CD4-positive, alpha-beta memory T cell (primary cell): ENCODE data around the gene KCNJ9. TPM values are rescaled to one million over a fixed set of nuclear protein-coding genes. Genes with fewer than 3 reads are reported as not detected.

Experiments
- CTCF ChIA-PET: fragments of 350-600 bp; sonication (Branson Sonifier 250); formaldehyde crosslinking; loops from one replicate; lab custom pipeline; 2021; ENCODE audit warnings: inconsistent platforms; ENCODE audit not compliant: partially characterized antibody; lab: Charles Lee
- POLR2A ChIA-PET: fragments of 350-600 bp; sonication (Branson Sonifier 250); formaldehyde crosslinking; loops from one replicate; lab custom pipeline; 2021; ENCODE audit not compliant: partially characterized antibody; lab: Charles Lee
- DNase-seq, 5 donors: peaks; one replicate each; pipeline versions ENCODE4 v3.0.0 to v3.0.0-alpha.2; 2020 to 2022; ENCODE audit warnings: mixed read lengths in 1 of 5
- H3K27ac ChIP-seq: one replicate; pipeline ENCODE4 v1.7.0; 2013; ENCODE audit warnings: low read depth, low read length
- H3K27me3 ChIP-seq: 2 replicates; pipeline ENCODE4 v1.7.0; 2013; ENCODE audit warnings: mild to moderate bottlenecking, low read length, moderate library complexity; ENCODE audit not compliant: insufficient read depth
- H3K36me3 ChIP-seq: 2 replicates; pipeline ENCODE4 v1.7.0; 2013; ENCODE audit warnings: mild to moderate bottlenecking, low read length, moderate library complexity; ENCODE audit not compliant: insufficient read depth
- H3K4me1 ChIP-seq: 2 replicates; pipeline ENCODE4 v1.7.0; 2013; ENCODE audit warnings: mild to moderate bottlenecking, low read length, moderate library complexity; ENCODE audit not compliant: insufficient read depth
- H3K4me3 ChIP-seq, 2 donors: one replicate each; pipeline ENCODE4 v1.7.0; 2013; ENCODE audit warnings: low read length in 2 of 2, mild to moderate bottlenecking in 1 of 2
- H3K9me3 ChIP-seq, 2 donors: one replicate each; pipeline ENCODE4 v1.7.0; 2013; ENCODE audit warnings: low read length in 2 of 2, control low read depth in 1 of 2; ENCODE audit not compliant: control insufficient read depth in 1 of 2
- H3K27ac Mint-ChIP-seq, 7 donors: one replicate each; pipeline ENCODE4 v1.8.0; 2020 to 2021; ENCODE audit warnings: mixed read lengths in 7 of 7, mild to moderate bottlenecking in 6 of 7, inconsistent platforms in 3 of 7, moderate library complexity in 3 of 7
- H3K27me3 Mint-ChIP-seq, 2 donors: one replicate each; pipeline ENCODE4 v1.8.0; 2020 to 2021; ENCODE audit warnings: mixed read lengths in 2 of 2
- H3K36me3 Mint-ChIP-seq, 2 donors: one replicate each; pipeline ENCODE4 v1.8.0; 2020 to 2021; ENCODE audit warnings: mixed read lengths in 2 of 2, inconsistent platforms in 1 of 2, mild to moderate bottlenecking in 1 of 2
- H3K4me1 Mint-ChIP-seq, 4 donors: one replicate each; pipeline ENCODE4 v1.8.0; 2020 to 2021; ENCODE audit warnings: mixed read lengths in 4 of 4, mild to moderate bottlenecking in 1 of 4
- H3K4me3 Mint-ChIP-seq, 8 donors: one replicate each; pipeline ENCODE4 v1.8.0; 2020 to 2021; ENCODE audit warnings: mixed read lengths in 8 of 8, mild to moderate bottlenecking in 7 of 8, moderate library complexity in 6 of 8, inconsistent platforms in 3 of 8
- H3K9me3 Mint-ChIP-seq, 8 donors: one replicate each; pipeline ENCODE4 v1.8.0; 2020 to 2021; ENCODE audit warnings: mixed read lengths in 8 of 8, mild to moderate bottlenecking in 5 of 8, inconsistent platforms in 3 of 8, moderate library complexity in 1 of 8
- intact Hi-C: fragments of 100-400 bp; cut with micrococcal nuclease; formaldehyde crosslinking; loops from one replicate; pipeline ENCODE4 v1.15.1; 2023
- polyA plus RNA-seq, 2 donors: library from polyadenylated mRNA; unstranded; fragments of 300-500 nt; fragmentation: Illumina TruSeq; gene quantifications; one replicate each; pipeline ENCODE4 v1.2.3, GENCODE V29; 2021
- total RNA-seq, 2 experiments: library from RNA; stranded (reverse); gene quantifications; one replicate each; pipeline ENCODE4 v1.2.3, GENCODE V29; 2021

KCNJ9 gene
- total and polyA plus RNA-seq, 4 experiments from 2014 or later: not detected

- no peak overlapping the region for H3K27ac ChIP-seq
- ChIA-PET POLR2A (no interaction called here), CTCF (interaction anchor here (2.4 kb wide), 1 partner anchor 8 kb away, joined by 12 read pairs; no protein-coding TSS in a partner anchor)
- H3K4me1 ChIP-seq: no peaks in the 10 kb centered on the region
- peaks cover 31% of the 10 kb centered on the region in 2 donors for H3K27me3 Mint-ChIP-seq
- no peaks in the 10 kb centered on the region for H3K9me3 ChIP-seq
- no peak overlapping the region for H3K4me3 Mint-ChIP-seq
- no peaks in the 10 kb centered on the region for H3K36me3 ChIP-seq
- no peak overlapping the region for H3K4me3 ChIP-seq
- peaks cover 6% of the 10 kb centered on the region for H3K27me3 ChIP-seq
- H3K27ac Mint-ChIP-seq: no peak overlapping the region
- H3K4me1 Mint-ChIP-seq: no peaks in the 10 kb centered on the region
- DNase-seq: no peak
- intact Hi-C loops: no loop called here
- peaks cover 0 to 7% (median 0%) of the 10 kb centered on the region in 8 donors for H3K9me3 Mint-ChIP-seq
- H3K36me3 Mint-ChIP-seq: no peaks in the 10 kb centered on the region
These were observed 27.6 kb upstream of the KCNJ9 start for GRCh38 chr1:160053548-160054365.

- peaks cover 24 to 36% of the 10 kb centered on the region in 2 donors for H3K27me3 Mint-ChIP-seq
These were observed 24.6 kb upstream of the KCNJ9 start for GRCh38 chr1:160056648-160057169.

GRCh38 chr1:160058087-160058486 lies 23.3 kb upstream of the KCNJ9 start:
- ChIA-PET POLR2A (interaction anchor here (0.6 kb wide), 1 partner anchor 11 kb away, joined by 3 read pairs; no protein-coding TSS in a partner anchor), CTCF (interaction anchor here (1.1 to 3.2 kb wide), 4 partner anchors 13 to 233 kb away, joined by 3 to 13 read pairs (median 5); no protein-coding TSS in a partner anchor)
- Histone ChIP-seq H3K27ac (no peak overlapping the region), H3K4me1 (no peaks in the 10 kb centered on the region), H3K9me3 (no peaks in the 10 kb centered on the region), H3K4me3 (no peak overlapping the region), H3K27me3 (peaks cover 6% of the 10 kb centered on the region), H3K36me3 (no peaks in the 10 kb centered on the region)
- Mint-ChIP-seq H3K27me3 (peaks cover 22 to 34% of the 10 kb centered on the region in 2 donors), H3K36me3 (no peaks in the 10 kb centered on the region), H3K4me3 (no peak overlapping the region), H3K4me1 (no peaks in the 10 kb centered on the region), H3K9me3 (peaks cover 0 to 3% (median 0%) of the 10 kb centered on the region in 8 donors), H3K27ac (no peak overlapping the region)
- DNase-seq: no peak
- intact Hi-C loops: no loop called here

More at GRCh38 chr1:160056648-160057169, 24.6 kb upstream of the KCNJ9 start:
- intact Hi-C loops: no loop called here
- Mint-ChIP-seq H3K9me3 (peaks cover 0 to 3% (median 0%) of the 10 kb centered on the region in 8 donors), H3K4me3 (no peak overlapping the region), H3K4me1 (no peaks in the 10 kb centered on the region), H3K27ac (no peak overlapping the region), H3K36me3 (no peaks in the 10 kb centered on the region)
- Histone ChIP-seq H3K36me3 (no peaks in the 10 kb centered on the region), H3K4me3 (no peak overlapping the region), H3K27ac (no peak overlapping the region), H3K27me3 (peaks cover 6% of the 10 kb centered on the region), H3K9me3 (no peaks in the 10 kb centered on the region), H3K4me1 (no peaks in the 10 kb centered on the region)
- ChIA-PET POLR2A (no interaction called here), CTCF (interaction anchor here (1.0 to 3.2 kb wide), 2 partner anchors 22 to 50 kb away, joined by 5 to 13 read pairs; no protein-coding TSS in a partner anchor)
- DNase-seq: no peak

GRCh38 chr1:160061369-160062229 lies 19.7 kb upstream of the KCNJ9 start:
- H3K9me3 ChIP-seq: no peaks in the 10 kb centered on the region
- H3K4me1 Mint-ChIP-seq: no peaks in the 10 kb centered on the region
- peaks cover 0 to 1% (median 0%) of the 10 kb centered on the region in 8 donors for H3K9me3 Mint-ChIP-seq
- intact Hi-C loops: no loop called here
- CTCF ChIA-PET: no interaction called here
- peaks cover 9 to 15% of the 10 kb centered on the region in 2 donors for H3K27me3 Mint-ChIP-seq
- no peak overlapping the region for H3K27ac ChIP-seq
- H3K4me3 ChIP-seq: no peak overlapping the region
- no peak overlapping the region for H3K27ac Mint-ChIP-seq
- H3K4me1 ChIP-seq: no peaks in the 10 kb centered on the region
- no peak for DNase-seq
- H3K27me3 ChIP-seq: no peaks in the 10 kb centered on the region
- no peaks in the 10 kb centered on the region for H3K36me3 Mint-ChIP-seq
- POLR2A ChIA-PET: no interaction called here
- H3K4me3 Mint-ChIP-seq: no peak overlapping the region
- H3K36me3 ChIP-seq: no peaks in the 10 kb centered on the region

- Mint-ChIP-seq H3K9me3 (peaks cover 0 to 1% (median 0%) of the 10 kb centered on the region in 8 donors), H3K4me3 (no peak overlapping the region), H3K27me3 (peaks cover 6 to 14% of the 10 kb centered on the region in 2 donors), H3K27ac (no peak overlapping the region), H3K36me3 (no peaks in the 10 kb centered on the region), H3K4me1 (no peaks in the 10 kb centered on the region)
- H3K4me1 ChIP-seq: no peaks in the 10 kb centered on the region
- no peaks in the 10 kb centered on the region for H3K27me3 ChIP-seq
- intact Hi-C loops: no loop called here
- no peaks in the 10 kb centered on the region for H3K9me3 ChIP-seq
- H3K4me3 ChIP-seq: no peak overlapping the region
- H3K27ac ChIP-seq: no peak overlapping the region
- H3K36me3 ChIP-seq: no peaks in the 10 kb centered on the region
- POLR2A ChIA-PET: no interaction called here
- CTCF ChIA-PET: interaction anchor here (2.6 to 3.0 kb wide), 2 partner anchors 16 kb away, joined by 10 to 14 read pairs; no protein-coding TSS in a partner anchor
- DNase-seq: no peak
These were observed 19.2 kb upstream of the KCNJ9 start for GRCh38 chr1:160062230-160062532.

- ChIA-PET POLR2A (no interaction called here), CTCF (interaction anchor here (0.7 to 3.0 kb wide), 3 partner anchors 15 to 22 kb away, joined by 3 to 14 read pairs (median 10); no protein-coding TSS in a partner anchor)
- Mint-ChIP-seq H3K4me1 (no peaks in the 10 kb centered on the region), H3K27me3 (peaks cover 6 to 19% of the 10 kb centered on the region in 2 donors), H3K4me3 (no peak overlapping the region), H3K9me3 (no peaks in the 10 kb centered on the region), H3K27ac (no peak overlapping the region), H3K36me3 (no peaks in the 10 kb centered on the region)
- Histone ChIP-seq H3K27ac (no peak overlapping the region), H3K36me3 (no peaks in the 10 kb centered on the region), H3K27me3 (no peaks in the 10 kb centered on the region), H3K4me3 (no peak overlapping the region), H3K9me3 (no peaks in the 10 kb centered on the region), H3K4me1 (no peaks in the 10 kb centered on the region)
- intact Hi-C loops: no loop called here
- DNase-seq: no peak
These were observed 18.2 kb upstream of the KCNJ9 start for GRCh38 chr1:160063176-160063575.
